ENCODE data around the gene CPEB1.
"Not testable (repeated sequence)": the region's sequence is repeated elsewhere in the genome, so short reads cannot be mapped to it uniquely, and the experiment has no call there.

The CPEB1 gene

GRCh38 chr15:82651708-82652107 lies 4.5 kb upstream of the CPEB1 start:
- TF ChIP-seq, protein P1, sequence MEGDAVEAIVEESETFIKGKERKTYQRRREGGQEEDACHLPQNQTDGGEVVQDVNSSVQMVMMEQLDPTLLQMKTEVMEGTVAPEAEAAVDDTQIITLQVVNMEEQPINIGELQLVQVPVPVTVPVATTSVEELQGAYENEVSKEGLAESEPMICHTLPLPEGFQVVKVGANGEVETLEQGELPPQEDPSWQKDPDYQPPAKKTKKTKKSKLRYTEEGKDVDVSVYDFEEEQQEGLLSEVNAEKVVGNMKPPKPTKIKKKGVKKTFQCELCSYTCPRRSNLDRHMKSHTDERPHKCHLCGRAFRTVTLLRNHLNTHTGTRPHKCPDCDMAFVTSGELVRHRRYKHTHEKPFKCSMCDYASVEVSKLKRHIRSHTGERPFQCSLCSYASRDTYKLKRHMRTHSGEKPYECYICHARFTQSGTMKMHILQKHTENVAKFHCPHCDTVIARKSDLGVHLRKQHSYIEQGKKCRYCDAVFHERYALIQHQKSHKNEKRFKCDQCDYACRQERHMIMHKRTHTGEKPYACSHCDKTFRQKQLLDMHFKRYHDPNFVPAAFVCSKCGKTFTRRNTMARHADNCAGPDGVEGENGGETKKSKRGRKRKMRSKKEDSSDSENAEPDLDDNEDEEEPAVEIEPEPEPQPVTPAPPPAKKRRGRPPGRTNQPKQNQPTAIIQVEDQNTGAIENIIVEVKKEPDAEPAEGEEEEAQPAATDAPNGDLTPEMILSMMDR (IDR thresholded peaks at IDR 0.05; ENCODE audit: low read depth, low read length): no peak
- no peak overlapping the region for H3K4me3 ChIP-seq (ENCODE audit: low read depth, low read length)
- in situ Hi-C loops (cut with HindIII; ENCODE audit: low sequenced_read_pairs): no loop called here
- DNase-seq (ENCODE audit: low read depth, low spot score): no peak

- TF ChIP-seq, protein P1 (IDR thresholded peaks at IDR 0.05; ENCODE audit: low read depth, low read length): no peak
- H3K4me3 ChIP-seq (ENCODE audit: low read depth, low read length): no peak overlapping the region
- no peak for DNase-seq (ENCODE audit: low read depth, low spot score)
- in situ Hi-C loops (cut with HindIII; ENCODE audit: low sequenced_read_pairs): no loop called here
Measured at GRCh38 chr15:82650046-82650670, 3.0 kb upstream of the CPEB1 start.

- TF ChIP-seq, protein P1 (IDR thresholded peaks at IDR 0.05; ENCODE audit: low read depth, low read length): no peak
- DNase-seq (ENCODE audit: low read depth, low spot score): no peak
- H3K4me3 ChIP-seq (ENCODE audit: low read depth, low read length): no peak overlapping the region
- in situ Hi-C loops (cut with HindIII; ENCODE audit: low sequenced_read_pairs): no loop called here
Measured at GRCh38 chr15:82649226-82649999, 2.2 kb upstream of the CPEB1 start.

DNA sequence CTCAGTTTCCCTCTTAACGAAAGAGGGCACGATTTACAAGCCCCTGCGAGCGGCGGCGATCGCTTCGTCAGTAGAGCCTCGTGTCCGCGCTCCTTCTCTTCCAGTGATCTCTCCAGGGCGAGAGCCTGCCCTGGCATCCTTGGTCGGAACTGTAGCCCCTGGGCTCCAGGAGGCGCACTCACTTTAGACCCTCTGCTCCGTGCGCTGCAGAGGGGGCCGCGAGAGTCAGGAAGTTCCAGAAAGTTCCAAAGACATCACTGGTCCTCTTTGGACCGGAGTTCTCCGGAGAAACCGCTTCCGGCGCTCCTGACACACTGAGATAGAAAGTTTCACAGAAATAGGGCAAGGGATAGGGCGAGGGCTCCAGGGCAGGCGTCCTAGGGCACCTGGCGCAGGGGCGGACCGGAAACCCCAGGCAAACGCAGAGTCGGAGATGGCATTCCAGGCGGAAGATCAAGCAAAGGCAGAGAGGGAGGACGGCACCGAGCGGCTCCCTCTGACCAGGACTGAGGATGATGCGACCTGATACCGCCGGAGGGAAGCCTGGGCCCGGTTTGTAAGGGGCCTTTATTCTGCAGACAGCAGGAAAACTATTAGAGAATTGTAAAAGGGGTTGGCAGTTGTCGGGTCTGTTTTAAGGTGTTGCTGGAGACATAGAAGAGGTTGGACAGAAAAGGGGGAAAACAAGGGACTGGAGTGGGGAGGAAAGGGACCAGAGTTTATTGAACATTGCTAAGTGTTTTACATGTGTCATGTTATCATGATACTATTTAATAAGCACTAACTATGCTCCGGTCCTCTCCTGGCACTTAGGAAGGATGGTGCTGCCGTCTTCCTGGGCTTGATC lies 1.3 kb upstream of the CPEB1 start:
- H3K4me3 ChIP-seq (ENCODE audit: low read depth, low read length): no peak overlapping the region
- no peak for DNase-seq (ENCODE audit: low read depth, low spot score)
- in situ Hi-C loops (cut with HindIII; ENCODE audit: low sequenced_read_pairs): no loop called here
- TF ChIP-seq, protein P1 (IDR thresholded peaks at IDR 0.05; ENCODE audit: low read depth, low read length): peak; percentile 7

DNA sequence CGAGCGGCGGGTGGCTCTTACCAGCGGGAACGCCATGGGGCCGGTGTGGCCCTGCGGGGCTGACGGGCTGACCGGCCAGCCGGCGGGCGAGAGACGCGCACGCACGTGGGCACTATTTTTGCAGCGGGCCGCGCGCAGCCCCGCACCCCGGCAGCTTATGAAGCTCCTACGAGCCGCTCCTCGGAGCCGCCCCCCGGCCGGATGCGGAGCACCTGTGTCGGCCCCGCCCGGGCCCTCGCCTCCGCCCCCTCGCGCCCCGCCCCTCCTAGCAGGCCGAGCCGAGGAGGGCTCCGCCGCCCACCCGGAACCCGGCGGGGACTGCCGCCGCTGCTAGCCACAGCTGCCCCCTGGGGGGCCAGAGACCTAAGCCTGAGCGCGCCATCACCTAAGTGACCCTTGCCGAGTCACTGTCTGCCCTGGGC lies 683 bp upstream of the CPEB1 start:
- H3K4me3 ChIP-seq (ENCODE audit: low read depth, low read length): no peak overlapping the region
- TF ChIP-seq, protein P1 (IDR thresholded peaks at IDR 0.05; ENCODE audit: low read depth, low read length): no peak
- in situ Hi-C loops (cut with HindIII; ENCODE audit: low sequenced_read_pairs): no loop called here
- DNase-seq (ENCODE audit: low read depth, low spot score): no peak

DNA sequence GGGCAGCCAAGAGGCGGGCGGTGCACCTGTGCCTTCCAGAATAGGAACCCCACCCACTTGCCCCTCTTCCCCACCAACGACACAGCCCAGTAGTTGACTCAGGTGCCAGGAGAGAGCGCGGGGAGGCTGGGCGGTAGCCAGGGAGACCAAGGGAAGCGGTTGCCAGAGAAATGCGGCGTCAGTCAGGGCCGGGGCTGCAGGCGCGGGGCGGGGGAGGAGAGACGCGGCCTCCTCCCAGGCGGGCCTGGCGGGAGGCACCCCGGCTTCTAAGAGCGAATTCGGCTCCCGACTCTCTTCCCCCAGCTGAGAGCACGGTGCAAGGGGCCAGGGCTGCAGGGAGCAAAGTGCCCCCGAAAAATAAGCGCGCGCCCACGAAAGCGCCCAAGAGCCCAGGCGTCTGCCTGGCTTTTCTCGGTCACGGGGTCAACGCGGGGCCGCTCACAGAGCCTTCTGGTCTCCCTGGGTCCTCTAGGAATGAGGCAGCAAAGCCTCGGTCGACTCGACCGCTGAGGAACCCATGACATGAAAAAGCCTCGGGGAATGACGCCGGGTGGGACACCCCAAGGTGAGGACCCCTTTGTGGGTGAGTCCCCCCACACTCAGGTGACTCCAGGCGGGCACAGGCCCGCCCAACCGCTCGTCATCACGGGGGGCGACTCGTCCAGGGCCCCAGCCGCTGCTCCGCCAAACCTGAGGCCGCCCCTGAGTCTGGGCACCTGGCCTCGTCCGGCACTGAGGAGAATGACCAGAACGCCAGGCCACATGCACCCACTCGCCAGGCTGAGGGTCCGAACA lies 716 bp downstream of the CPEB1 start:
- TF ChIP-seq, protein P1 (IDR thresholded peaks at IDR 0.05; ENCODE audit: low read depth, low read length): no peak
- in situ Hi-C loops (cut with HindIII; ENCODE audit: low sequenced_read_pairs): no loop called here
- DNase-seq (ENCODE audit: low read depth, low spot score): no peak
- no peak overlapping the region for H3K4me3 ChIP-seq (ENCODE audit: low read depth, low read length)

DNA sequence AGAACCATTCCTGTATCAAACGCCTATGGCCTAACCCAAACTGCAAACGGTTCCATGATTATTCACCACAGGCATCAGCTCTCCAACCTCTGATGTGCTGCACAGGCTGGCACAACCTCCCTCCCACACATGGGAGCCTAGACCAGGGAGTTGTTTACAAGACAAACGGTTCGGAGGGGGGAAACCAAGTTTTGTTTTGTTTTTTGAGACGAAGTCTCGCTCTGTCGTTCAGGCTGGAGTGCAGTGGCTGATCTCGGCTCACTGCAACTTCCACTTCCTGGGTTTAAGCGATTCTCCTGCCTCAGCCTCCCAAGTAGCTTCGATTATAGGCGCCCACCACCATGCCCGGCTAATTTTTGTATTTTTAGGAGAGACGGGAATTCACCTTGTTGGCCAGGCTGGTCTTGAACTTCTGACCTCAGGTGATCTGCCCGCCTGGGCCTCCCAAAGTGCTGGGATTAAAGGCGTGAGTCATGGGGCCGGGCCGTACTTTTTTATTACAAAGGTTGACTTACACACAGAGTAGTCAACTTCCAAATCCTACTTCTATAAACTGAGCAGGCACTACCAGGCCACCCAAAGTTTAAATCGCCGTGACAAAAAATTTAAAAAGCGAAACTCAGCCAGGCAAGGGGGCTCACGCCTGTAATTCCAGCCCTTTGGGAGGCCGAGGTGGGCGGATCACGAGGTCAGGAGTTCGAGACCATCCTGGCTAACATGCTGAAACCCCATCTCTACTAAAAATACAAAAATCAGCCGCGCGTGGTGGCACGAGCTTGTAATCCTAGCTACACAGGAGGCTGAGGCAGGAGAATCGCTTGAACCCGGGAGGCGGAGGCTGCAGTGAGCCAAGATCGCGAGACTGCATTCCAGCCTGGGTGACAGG lies 2.0 kb downstream of the CPEB1 start:
- H3K4me3 ChIP-seq (ENCODE audit: low read depth, low read length); DNase-seq (ENCODE audit: low read depth, low spot score); in situ Hi-C loops (cut with HindIII; ENCODE audit: low sequenced_read_pairs): not testable (repeated sequence)
